Transverse colon (tissue), 4 donors: ENCODE measurements around the gene INPPL1. TPM values are rescaled to one million over a fixed set of nuclear protein-coding genes. Genes with fewer than 3 reads are reported as not detected.
A peak's percentile ranks its signal among the peaks of the same experiment; 100 is the strongest.

Experiments
- DNase-seq: peaks from one replicate; pipeline ENCODE4 v3.0.0-alpha.2; 2019
- H3K27ac ChIP-seq, 4 donors: fragments of 200-600 bp; sonication (generic); 2 replicates each; pipeline ENCODE4 v1.5.1; 2016 to 2018; ENCODE audit warnings: inconsistent platforms in 4 of 4
- H3K27me3 ChIP-seq: fragments of 200-600 bp; sonication (generic); 2 replicates; pipeline ENCODE4 v1.5.1; 2017; ENCODE audit warnings: inconsistent platforms
- H3K36me3 ChIP-seq, 4 donors: fragments of 200-600 bp; sonication (generic); 2 replicates each; pipeline ENCODE4 v1.5.1; 2017 to 2019; ENCODE audit warnings: inconsistent platforms in 4 of 4
- H3K4me1 ChIP-seq, 4 donors: fragments of 200-600 bp; sonication (generic); 2 replicates each; pipeline ENCODE4 v1.5.1; 2017 to 2020; ENCODE audit warnings: inconsistent platforms in 4 of 4
- H3K4me3 ChIP-seq, 4 donors: fragments of 200-600 bp; sonication (generic); 1 replicate in 1 of 4; 2 replicates in 3 of 4; pipeline versions ENCODE4 v1.5.1 to v1.6.1; 2017 to 2019; ENCODE audit warnings: inconsistent platforms in 4 of 4
- H3K9me3 ChIP-seq, 2 donors: fragments of 200-600 bp; sonication (generic); 2 replicates each; pipeline ENCODE4 v1.5.1; 2017 to 2019; ENCODE audit warnings: inconsistent platforms in 2 of 2
- EP300 ChIP-seq: sonication (generic); formaldehyde crosslinking; IDR thresholded peaks from one replicate; pipeline ENCODE4 v1.6.1; 2017; ENCODE audit warnings: antibody characterized with exemption, low read depth
- POLR2A ChIP-seq: fragments of 450-650 bp; IDR thresholded peaks from one replicate; pipeline ENCODE4 v1.6.1; 2016; ENCODE audit warnings: antibody characterized with exemption, mild to moderate bottlenecking, moderate library complexity
- POLR2AphosphoS5 ChIP-seq, 3 donors: sonication (generic); formaldehyde crosslinking; IDR thresholded peaks; one replicate each; pipeline ENCODE4 v1.6.1; 2016; ENCODE audit warnings: antibody characterized with exemption in 3 of 3
- WGBS, 2 donors: methylation state at CpG; one replicate each; pipeline ENCODE4 v1.1.5; 2018; ENCODE audit warnings: low coverage in 1 of 2; 5-methylcytosine and 5-hydroxymethylcytosine counted together
- in situ Hi-C, 4 donors: fragments of 200-750 bp; cut with MboI; loops; one replicate each; pipeline versions ENCODE4 v1.15.0 to v1.15.1; 2017; ENCODE audit warnings: low sequenced_read_pairs in 3 of 4, low pct_ligation_motif_present in 1 of 4, low pct_unique_long_range_greater_than_20kb in 1 of 4
- intact Hi-C: fragments of 100-400 bp; cut with DNase I; formaldehyde crosslinking; loops from one replicate; pipeline ENCODE4 v1.15.1; 2023; ENCODE audit warnings: low total_unique reads
- total RNA-seq, 4 donors: library from RNA; depleted of rRNA; stranded (reverse); fragments of >200 nt; gene quantifications; one replicate each; pipeline ENCODE4 v1.1.0, GENCODE V29; 2016
- TF ChIP-seq, protein P1 (sequence below), 5 experiments: fragments of 200-600 bp in 3 of 5; fragments of 450-650 bp in 2 of 5; sonication (generic) in 3 of 5; IDR thresholded peaks; 1 replicate in 2 of 5; 2 replicates in 3 of 5; pipeline ENCODE4 v1.5.1; 2016 to 2017; ENCODE audit warnings: antibody characterized with exemption in 5 of 5, inconsistent platforms in 3 of 5, mild to moderate bottlenecking in 2 of 5, moderate library complexity in 1 of 5

Gene INPPL1
- total RNA-seq, 4 donors from 2014 or later: 92.8 to 388 (median 157) TPM

GRCh38 chr11:72221386-72222075 is 3.0 kb upstream of the INPPL1 start:
- 80 to 89% methylated on average over 1 to 7 of the region's 7 CpGs for WGBS, 2 donors
- no peak for DNase-seq
- no peaks in the 10 kb centered on the region for H3K36me3 ChIP-seq
- in situ Hi-C loops (no loop called here), intact Hi-C loops (no loop called here)
- no peaks in the 10 kb centered on the region for H3K9me3 ChIP-seq
- TF ChIP-seq, protein P1, sequence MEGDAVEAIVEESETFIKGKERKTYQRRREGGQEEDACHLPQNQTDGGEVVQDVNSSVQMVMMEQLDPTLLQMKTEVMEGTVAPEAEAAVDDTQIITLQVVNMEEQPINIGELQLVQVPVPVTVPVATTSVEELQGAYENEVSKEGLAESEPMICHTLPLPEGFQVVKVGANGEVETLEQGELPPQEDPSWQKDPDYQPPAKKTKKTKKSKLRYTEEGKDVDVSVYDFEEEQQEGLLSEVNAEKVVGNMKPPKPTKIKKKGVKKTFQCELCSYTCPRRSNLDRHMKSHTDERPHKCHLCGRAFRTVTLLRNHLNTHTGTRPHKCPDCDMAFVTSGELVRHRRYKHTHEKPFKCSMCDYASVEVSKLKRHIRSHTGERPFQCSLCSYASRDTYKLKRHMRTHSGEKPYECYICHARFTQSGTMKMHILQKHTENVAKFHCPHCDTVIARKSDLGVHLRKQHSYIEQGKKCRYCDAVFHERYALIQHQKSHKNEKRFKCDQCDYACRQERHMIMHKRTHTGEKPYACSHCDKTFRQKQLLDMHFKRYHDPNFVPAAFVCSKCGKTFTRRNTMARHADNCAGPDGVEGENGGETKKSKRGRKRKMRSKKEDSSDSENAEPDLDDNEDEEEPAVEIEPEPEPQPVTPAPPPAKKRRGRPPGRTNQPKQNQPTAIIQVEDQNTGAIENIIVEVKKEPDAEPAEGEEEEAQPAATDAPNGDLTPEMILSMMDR (IDR thresholded peaks at IDR 0.05): no peak
- TF ChIP-seq POLR2A (no peak), POLR2AphosphoS5 (IDR thresholded peaks at IDR 0.05) (no peak), EP300 (no peak)
- H3K27ac ChIP-seq: peak overlapping the region in 1 of 4 donors; percentile 99
- H3K4me3 ChIP-seq: no peak overlapping the region
- peaks cover 3% of the 10 kb centered on the region for H3K27me3 ChIP-seq
- H3K4me1 ChIP-seq: peaks cover 5 to 24% (median 18%) of the 10 kb centered on the region in 4 donors

DNA sequence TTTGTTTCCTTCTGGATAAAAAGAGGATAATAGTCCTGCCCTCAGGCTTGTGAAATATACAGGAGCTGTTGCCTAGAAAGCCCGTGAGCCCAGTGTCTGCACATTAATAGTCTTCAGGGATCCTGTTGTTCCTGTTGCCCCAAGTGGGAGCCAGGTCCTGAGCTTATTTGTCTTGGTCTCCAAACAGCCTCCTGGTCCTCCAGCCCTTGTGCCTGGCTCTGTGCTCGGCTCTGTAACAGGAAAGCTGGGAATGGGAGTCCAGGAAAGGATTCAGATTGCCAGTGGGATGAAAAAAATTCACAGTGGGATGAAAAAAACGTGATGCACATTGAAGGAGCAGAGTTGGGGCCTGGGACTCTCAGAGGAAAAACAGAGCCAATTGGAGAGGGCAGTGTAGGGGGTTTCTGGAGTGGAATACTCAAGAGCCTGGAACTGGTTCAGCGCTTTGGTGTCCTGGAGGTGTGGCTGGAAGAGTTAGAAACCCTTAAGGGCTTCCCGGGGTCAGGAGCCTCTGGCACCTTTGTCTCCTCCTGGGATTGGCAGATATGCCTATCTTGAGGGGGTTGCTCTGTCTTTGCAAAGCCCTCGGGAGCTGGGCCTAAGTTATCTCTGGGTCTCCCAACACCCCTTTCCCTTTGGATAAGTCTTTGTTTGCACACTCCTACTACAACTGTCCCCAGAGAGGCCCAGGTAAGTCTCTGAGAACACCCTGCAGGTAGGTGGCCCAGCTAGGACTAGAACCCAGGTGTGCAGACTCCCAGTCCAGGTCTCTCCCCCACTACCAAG is 2.3 kb upstream of the INPPL1 start:
- 57 to 68% methylated on average over 2 to 6 of the region's 6 CpGs for WGBS, 2 donors
- peaks cover 3% of the 10 kb centered on the region for H3K27me3 ChIP-seq
- no peaks in the 10 kb centered on the region for H3K9me3 ChIP-seq
- H3K4me1 ChIP-seq: peaks cover 5 to 27% (median 22%) of the 10 kb centered on the region in 4 donors
- DNase-seq: no peak
- no peaks in the 10 kb centered on the region for H3K36me3 ChIP-seq
- H3K27ac ChIP-seq: peak overlapping the region; percentile 98 to 100 (median 99)
- intact Hi-C loops (no loop called here), in situ Hi-C loops (no loop called here)
- H3K4me3 ChIP-seq: peak overlapping the region; percentile 14 to 95 (median 88)
- TF ChIP-seq EP300: no peak
- TF ChIP-seq POLR2A: no peak
- TF ChIP-seq, protein P1 (IDR thresholded peaks at IDR 0.05): no peak
- no peak for TF ChIP-seq POLR2AphosphoS5 (IDR thresholded peaks at IDR 0.05)

DNA sequence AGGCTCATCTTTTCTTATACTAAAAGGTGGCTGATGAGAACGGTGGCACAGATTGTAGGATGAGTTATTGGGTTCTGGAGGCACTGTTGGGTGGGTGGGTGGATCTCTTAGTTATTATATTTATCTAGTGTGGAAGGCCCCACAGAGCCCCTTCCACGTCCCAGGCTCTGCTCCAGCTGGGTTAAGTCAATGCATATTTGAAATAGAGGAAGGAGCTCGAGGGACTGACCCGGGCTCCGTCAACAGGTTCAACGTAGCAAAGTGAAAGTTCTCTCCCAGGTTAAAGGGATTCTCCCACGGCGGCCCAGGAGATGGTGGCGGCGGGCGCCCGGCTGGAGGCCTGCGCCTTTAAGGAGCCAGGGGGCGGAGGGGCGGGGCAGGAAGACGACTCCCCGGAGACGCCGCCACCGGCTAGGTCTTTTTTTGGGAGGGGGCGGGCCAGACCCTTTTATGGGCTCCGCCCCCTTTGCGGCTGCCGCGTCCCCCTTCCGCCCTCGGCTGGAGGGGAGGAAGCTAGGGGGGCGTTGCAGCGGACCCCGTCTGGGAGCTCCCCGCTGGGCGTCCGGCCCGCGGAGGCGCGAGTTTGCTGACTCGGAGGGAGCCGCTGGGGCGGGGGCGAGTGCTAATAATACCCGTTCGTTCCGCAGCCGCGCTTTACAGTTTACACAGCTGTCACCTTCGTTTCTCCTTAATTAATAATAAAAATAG is 1.5 kb upstream of the INPPL1 start:
- in situ Hi-C loops (no loop called here), intact Hi-C loops (no loop called here)
- H3K9me3 ChIP-seq: no peaks in the 10 kb centered on the region
- 1% methylated on average over 38 of the region's 47 CpGs; no CpG with 5 or more reads in 1 of the 2 donors for WGBS, 2 donors
- peak overlapping the region; percentile 86 to 95 (median 88) for H3K4me3 ChIP-seq
- DNase-seq: peak; percentile 97
- H3K36me3 ChIP-seq: no peaks in the 10 kb centered on the region
- H3K4me1 ChIP-seq: peaks cover 5 to 27% (median 22%) of the 10 kb centered on the region in 4 donors
- TF ChIP-seq POLR2AphosphoS5 (IDR thresholded peaks at IDR 0.05) (peak; percentile 73 to 88 (median 78)), EP300 (no peak), POLR2A (peak; percentile 69)
- TF ChIP-seq, protein P1 (IDR thresholded peaks at IDR 0.05): peak; percentile 26 to 63 (median 40)
- no peaks in the 10 kb centered on the region for H3K27me3 ChIP-seq
- H3K27ac ChIP-seq: peak overlapping the region; percentile 98 to 100 (median 99)
